ENCODE data around the gene RTN4IP1.

- TF ChIP-seq CTCF (IDR thresholded peaks at IDR 0.05; ENCODE audit: low read length): no peak
- TF ChIP-seq EZH2 (IDR thresholded peaks at IDR 0.05; ENCODE audit: borderline replicate concordance, low read length): no peak
Measured at GRCh38 chr6:106670236-106670635, 40.9 kb upstream of the RTN4IP1 start.
